Activated T-helper 2 cell treated with anti-CD3 and anti-CD28 coated beads, Interferon-gamma antibody, Interleukin-2, Interleukin-4, amounts not matched to agents 10 μg/mL and 5 μg/mL and 100 μg/mL, durations not matched to agents 14 hours and 24 hours and 36 hours (primary cell): Measurements from ENCODE around the gene FAM114A2. TPM values are rescaled to one million over a fixed set of nuclear protein-coding genes. Genes with fewer than 3 reads are reported as not detected.
"Not testable (repeated sequence)": the region's sequence is repeated elsewhere in the genome, so short reads cannot be mapped to it uniquely, and the experiment has no call there.

Source experiments
- DNase-seq: peaks from one replicate; pipeline ENCODE4 v3.0.0; 2021; ENCODE audit warnings: low spot score
- H3K27ac Mint-ChIP-seq: one replicate; pipeline ENCODE4 v1.8.0; 2021; ENCODE audit warnings: mixed read lengths
- H3K27me3 Mint-ChIP-seq: one replicate; pipeline ENCODE4 v1.8.0; 2021; ENCODE audit warnings: low read depth, mixed read lengths
- H3K36me3 Mint-ChIP-seq: one replicate; pipeline ENCODE4 v1.8.0; 2021; ENCODE audit warnings: low read depth, mixed read lengths
- H3K4me1 Mint-ChIP-seq: one replicate; pipeline ENCODE4 v1.8.0; 2021; ENCODE audit warnings: low read depth, mixed read lengths
- H3K4me3 Mint-ChIP-seq: one replicate; pipeline ENCODE4 v1.8.0; 2021; ENCODE audit warnings: low read depth, mild to moderate bottlenecking, moderate library complexity, mixed read lengths
- H3K9me3 Mint-ChIP-seq: one replicate; pipeline ENCODE4 v1.8.0; 2021; ENCODE audit warnings: mixed read lengths
- intact Hi-C: fragments of 100-400 bp; cut with micrococcal nuclease; formaldehyde crosslinking; loops from one replicate; pipeline ENCODE4 v1.15.1; 2023
- total RNA-seq: library from RNA; stranded (reverse); gene quantifications from 2 replicates; pipeline ENCODE4 v1.2.3, GENCODE V29; 2022

Gene FAM114A2
- total RNA-seq, 1 donor from 2014 or later: 31.2 TPM

DNA sequence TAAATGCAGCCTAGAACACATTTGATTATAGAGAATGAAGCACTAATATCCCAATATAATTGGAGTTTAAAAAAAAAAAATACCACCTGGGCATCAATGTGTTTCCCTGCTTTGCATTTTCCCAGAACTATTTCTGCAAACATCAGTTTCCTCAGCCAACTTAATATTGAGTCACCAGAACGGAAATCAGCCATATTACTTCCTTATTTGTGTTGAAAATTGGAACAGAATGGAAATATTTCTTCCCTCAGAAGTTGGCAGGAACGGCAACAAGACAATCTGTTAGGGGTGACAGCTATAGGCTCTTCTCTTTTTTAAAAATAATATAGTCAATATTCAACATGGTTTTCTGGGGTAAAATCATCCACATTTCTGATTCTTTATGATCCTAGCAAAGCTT lies 4.1 kb upstream of the FAM114A2 start:
- Mint-ChIP-seq H3K9me3 (no peaks in the 10 kb centered on the region), H3K27ac (no peak overlapping the region), H3K4me3 (no peak overlapping the region), H3K36me3 (peaks cover 23% of the 10 kb centered on the region), H3K4me1 (peaks cover 51% of the 10 kb centered on the region), H3K27me3 (no peaks in the 10 kb centered on the region)
- no peak for DNase-seq
- intact Hi-C loops: no loop called here

DNA sequence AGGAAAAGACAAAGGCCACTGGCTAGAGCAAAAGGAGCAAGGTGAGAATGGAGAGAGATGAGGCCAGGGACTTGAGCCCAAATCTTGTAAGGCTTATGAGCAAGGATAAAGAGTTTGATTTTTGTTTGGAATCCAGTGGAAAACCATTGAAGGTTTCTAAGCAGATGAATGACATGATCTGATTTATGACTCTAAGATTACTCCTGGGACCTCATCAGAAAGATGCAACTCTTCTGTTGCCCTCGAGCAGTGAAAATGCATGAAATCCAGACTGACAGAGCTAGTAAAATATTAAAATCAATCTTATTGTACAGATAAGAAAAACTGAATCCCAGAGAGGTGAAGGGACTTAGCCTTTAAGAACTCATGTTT lies 734 bp upstream of the FAM114A2 start:
- no peaks in the 10 kb centered on the region for H3K9me3 Mint-ChIP-seq
- DNase-seq: no peak
- H3K36me3 Mint-ChIP-seq: peaks cover 14% of the 10 kb centered on the region
- intact Hi-C loops: loop anchor here (2.0 to 10.0 kb wide), 2 partner anchors 33 to 815 kb away; partner anchors contain the start of genes CNOT8 and FAXDC2
- H3K4me3 Mint-ChIP-seq: peak overlapping the region; percentile 98
- peak overlapping the region; percentile 94 for H3K27ac Mint-ChIP-seq
- H3K4me1 Mint-ChIP-seq: peaks cover 40% of the 10 kb centered on the region
- no peaks in the 10 kb centered on the region for H3K27me3 Mint-ChIP-seq

DNA sequence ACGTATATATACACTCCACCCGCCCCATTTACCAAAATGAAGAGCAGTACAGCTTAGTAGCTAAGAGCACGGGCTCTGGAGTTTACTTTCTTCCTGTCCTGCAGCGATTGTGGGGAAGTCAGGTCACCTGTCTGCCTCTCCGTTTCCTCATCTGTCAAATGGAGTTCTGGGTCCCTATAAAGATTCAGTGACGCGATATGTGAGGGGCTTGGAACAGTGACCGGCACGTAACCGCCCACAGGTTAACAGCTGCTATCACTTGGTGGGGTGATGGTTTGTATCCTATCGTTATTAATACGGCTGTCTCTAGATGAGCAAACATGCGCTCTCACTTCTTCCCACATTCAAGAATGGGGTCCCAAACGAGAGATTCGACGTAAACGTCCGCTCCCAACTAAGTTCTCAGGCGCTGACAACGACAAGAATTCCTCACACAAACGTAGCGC lies 426 bp downstream of the FAM114A2 start:
- no peaks in the 10 kb centered on the region for H3K9me3 Mint-ChIP-seq
- peaks cover 14% of the 10 kb centered on the region for H3K36me3 Mint-ChIP-seq
- peak overlapping the region; percentile 98 for H3K4me3 Mint-ChIP-seq
- peaks cover 34% of the 10 kb centered on the region for H3K4me1 Mint-ChIP-seq
- peak overlapping the region; percentile 94 for H3K27ac Mint-ChIP-seq
- intact Hi-C loops: loop anchor here (1.0 to 10.0 kb wide), 3 partner anchors 35 to 817 kb away; partner anchors contain the start of genes CNOT8, FAXDC2 and SAP30L
- no peaks in the 10 kb centered on the region for H3K27me3 Mint-ChIP-seq
- DNase-seq: peak; percentile 26

DNA sequence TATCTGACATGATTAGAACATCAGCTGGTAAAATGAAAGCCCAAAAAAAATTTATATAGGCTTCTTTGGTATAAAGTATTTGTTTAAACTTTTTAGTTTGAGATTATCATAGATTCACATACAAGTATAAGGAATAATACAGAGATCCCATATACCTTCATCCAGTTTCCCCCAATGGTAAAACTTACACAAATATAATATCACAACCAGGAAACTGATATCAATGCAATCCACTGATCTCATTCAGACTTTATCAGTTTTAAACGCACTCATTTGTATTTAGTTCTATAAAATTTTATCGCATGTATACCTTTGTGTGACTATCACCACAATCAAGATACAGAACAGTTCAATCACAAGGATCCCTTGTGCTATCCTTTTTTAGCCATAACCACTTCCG lies 3.8 kb downstream of the FAM114A2 start:
- H3K4me1 Mint-ChIP-seq: peaks cover 21% of the 10 kb centered on the region
- H3K27ac Mint-ChIP-seq: no peak overlapping the region
- H3K27me3 Mint-ChIP-seq: no peaks in the 10 kb centered on the region
- peaks cover 12% of the 10 kb centered on the region for H3K36me3 Mint-ChIP-seq
- intact Hi-C loops: loop anchor here (10.0 kb wide), 1 partner anchor 820 kb away; the partner anchor contains the start of genes CNOT8 and FAXDC2
- DNase-seq: no peak
- H3K9me3 Mint-ChIP-seq: no peaks in the 10 kb centered on the region
- H3K4me3 Mint-ChIP-seq: no peak overlapping the region

DNA sequence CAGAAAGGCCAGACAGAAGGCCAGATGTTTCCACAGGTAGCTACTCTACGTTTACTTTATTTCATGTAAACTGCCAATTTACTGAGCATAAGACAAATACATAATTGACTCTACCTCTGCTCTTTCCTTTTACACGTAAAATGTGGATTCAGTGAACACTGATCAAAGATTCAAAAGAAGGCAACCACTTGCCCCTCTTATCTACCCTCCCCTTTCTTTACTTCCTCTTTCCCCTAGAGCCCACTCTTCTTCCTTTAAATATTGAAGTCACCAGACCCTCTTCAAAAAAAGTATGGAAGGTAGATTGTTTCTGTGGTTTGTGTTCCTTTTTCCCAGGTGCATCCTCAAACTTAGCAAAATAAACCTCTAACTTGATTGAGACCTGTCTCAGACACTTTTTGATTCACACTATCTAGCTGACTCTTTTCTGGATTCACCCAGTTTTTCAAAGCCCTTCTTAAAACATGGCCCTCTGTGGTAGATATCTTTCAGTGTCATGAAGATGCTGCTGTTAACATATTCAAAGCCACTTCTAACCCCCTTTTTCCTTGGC lies 6.7 kb downstream of the FAM114A2 start:
- intact Hi-C loops: loop anchor here (10.0 kb wide), 1 partner anchor 823 kb away; the partner anchor contains the start of genes CNOT8 and FAXDC2
- no peaks in the 10 kb centered on the region for H3K9me3 Mint-ChIP-seq
- peaks cover 6% of the 10 kb centered on the region for H3K4me1 Mint-ChIP-seq
- H3K27ac Mint-ChIP-seq: no peak overlapping the region
- DNase-seq: no peak
- H3K36me3 Mint-ChIP-seq: peaks cover 15% of the 10 kb centered on the region
- H3K27me3 Mint-ChIP-seq: no peaks in the 10 kb centered on the region
- H3K4me3 Mint-ChIP-seq: no peak overlapping the region

DNA sequence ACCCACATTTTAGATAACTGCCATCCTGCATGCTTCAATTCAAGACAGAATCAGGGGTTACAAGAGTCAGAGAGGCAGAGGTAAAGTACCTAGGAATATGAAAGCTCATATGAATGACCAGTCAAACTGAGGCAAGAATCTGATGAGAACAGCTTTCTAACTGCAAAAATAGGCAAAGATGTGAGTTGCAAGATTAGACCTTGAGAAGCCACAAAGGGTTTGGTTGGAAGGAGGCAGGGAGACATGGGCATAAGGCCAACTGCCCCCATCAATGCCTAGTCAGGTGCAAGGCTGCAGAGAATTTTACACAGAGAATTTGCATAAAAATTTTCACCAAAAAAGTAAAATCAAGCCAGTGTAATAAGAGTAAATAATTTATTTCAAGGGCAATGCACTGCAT lies 12.8 kb downstream of the FAM114A2 start:
- peak overlapping the region; percentile 22 for H3K27ac Mint-ChIP-seq
- no peaks in the 10 kb centered on the region for H3K4me1 Mint-ChIP-seq
- peaks cover 4% of the 10 kb centered on the region for H3K9me3 Mint-ChIP-seq
- DNase-seq: no peak
- H3K4me3 Mint-ChIP-seq: no peak overlapping the region
- H3K27me3 Mint-ChIP-seq: no peaks in the 10 kb centered on the region
- intact Hi-C loops: no loop called here
- peaks cover 40% of the 10 kb centered on the region for H3K36me3 Mint-ChIP-seq

DNA sequence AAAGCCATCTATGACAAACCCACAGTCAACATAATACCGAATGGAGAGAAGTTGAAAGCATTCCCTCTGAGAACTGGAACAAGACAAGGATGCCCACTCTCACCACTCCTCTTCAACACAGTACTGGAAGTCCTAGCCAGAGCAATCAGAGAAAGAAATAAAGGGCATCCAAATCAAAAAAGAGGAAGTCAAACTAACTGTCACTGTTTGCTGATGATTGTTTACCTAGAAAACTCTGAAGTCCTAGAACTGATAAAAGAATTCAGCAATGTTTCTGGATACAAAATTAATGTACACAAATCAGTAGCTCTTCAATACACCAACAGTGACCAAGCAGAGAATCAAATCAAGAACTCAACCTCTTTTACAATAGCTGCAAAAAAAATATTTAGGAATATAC lies 19.8 kb downstream of the FAM114A2 start:
- H3K27ac Mint-ChIP-seq, intact Hi-C loops: not testable (repeated sequence)

DNA sequence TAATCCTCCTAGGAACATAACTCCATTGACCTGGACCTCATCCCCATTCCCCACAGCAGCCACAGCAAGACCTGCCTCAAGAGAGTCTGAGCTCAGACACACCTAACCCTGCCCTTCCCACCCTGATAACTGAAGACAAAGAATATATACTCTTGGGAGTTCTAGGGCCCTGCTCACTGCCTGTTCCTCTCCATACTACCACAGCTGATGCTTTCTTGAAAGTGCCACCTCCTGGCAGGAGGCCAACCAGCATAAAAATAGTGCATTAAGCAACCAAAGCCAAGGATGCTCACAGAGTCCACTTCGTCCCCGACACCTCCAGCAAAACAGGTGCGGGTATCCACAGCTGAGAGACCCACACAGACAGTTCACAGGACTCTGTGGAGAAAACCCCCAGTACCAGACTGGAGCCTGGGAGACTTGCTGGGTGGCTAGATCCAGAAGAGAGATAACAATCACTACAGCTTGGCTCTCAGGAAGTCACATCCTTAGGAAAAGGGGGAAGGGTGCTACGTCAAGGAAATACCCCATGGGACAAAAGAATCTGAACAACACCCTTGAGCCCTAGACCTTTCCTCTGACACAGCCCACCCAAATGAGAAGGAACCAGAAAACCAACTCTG lies 23.5 kb downstream of the FAM114A2 start:
- peaks cover 2% of the 10 kb centered on the region for H3K4me1 Mint-ChIP-seq
- no peak overlapping the region for H3K27ac Mint-ChIP-seq
- intact Hi-C loops: no loop called here

More for the DNA sequence above, 19.8 kb downstream of the FAM114A2 start:
- H3K4me1 Mint-ChIP-seq, DNase-seq, H3K4me3 Mint-ChIP-seq, H3K9me3 Mint-ChIP-seq, H3K27me3 Mint-ChIP-seq: not testable (repeated sequence)
- peaks cover 58% of the 10 kb centered on the region for H3K36me3 Mint-ChIP-seq

DNA sequence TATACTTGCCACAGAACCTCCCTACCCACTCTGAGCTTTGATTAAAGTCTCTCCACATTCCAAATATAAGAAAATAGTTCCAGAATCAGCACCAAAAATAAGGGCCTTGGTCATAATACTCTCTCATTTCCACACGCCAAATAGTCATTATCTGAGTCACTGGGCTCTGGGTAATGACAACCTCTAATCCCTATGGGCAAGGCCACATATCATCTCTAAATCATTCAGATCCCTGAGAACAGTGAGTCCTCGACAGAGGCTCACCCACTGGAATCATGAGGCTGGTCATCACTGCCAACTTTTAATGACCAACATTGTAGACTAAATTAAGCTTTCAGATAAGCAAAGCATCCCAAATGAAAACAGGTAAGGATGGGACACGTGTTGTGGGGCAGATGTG lies 28.1 kb downstream of the FAM114A2 start:
- no peaks in the 10 kb centered on the region for H3K9me3 Mint-ChIP-seq
- H3K36me3 Mint-ChIP-seq: peaks cover 3% of the 10 kb centered on the region
- no peak for DNase-seq
- H3K4me1 Mint-ChIP-seq: no peaks in the 10 kb centered on the region
- H3K27ac Mint-ChIP-seq: no peak overlapping the region
- no peaks in the 10 kb centered on the region for H3K27me3 Mint-ChIP-seq
- intact Hi-C loops: no loop called here
- H3K4me3 Mint-ChIP-seq: no peak overlapping the region

More for the DNA sequence above, 23.5 kb downstream of the FAM114A2 start:
- H3K36me3 Mint-ChIP-seq: peaks cover 29% of the 10 kb centered on the region
- no peak for DNase-seq
- H3K4me3 Mint-ChIP-seq: no peak overlapping the region
- no peaks in the 10 kb centered on the region for H3K9me3 Mint-ChIP-seq
- no peaks in the 10 kb centered on the region for H3K27me3 Mint-ChIP-seq

DNA sequence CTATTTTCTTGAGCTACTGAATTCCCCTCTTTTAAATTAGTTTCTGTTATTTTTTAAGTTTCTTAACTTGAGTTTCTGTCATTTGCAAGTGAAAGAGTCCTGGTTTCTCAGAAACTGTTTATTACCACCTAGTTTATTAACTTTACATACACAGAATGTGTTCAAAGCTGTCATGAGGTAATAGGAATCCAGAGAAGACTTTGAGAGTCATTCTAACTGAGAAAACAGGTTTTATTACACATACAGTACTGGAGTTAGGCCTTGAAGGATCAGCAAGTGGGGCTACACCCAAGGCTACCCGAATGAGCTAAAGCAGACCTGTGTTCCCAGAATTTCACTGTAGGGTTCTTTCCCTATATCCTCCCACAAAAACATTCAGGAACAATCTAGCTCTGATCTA lies 33.1 kb downstream of the FAM114A2 start:
- intact Hi-C loops: no loop called here
- no peaks in the 10 kb centered on the region for H3K9me3 Mint-ChIP-seq
- no peaks in the 10 kb centered on the region for H3K27me3 Mint-ChIP-seq
- DNase-seq: no peak
- peaks cover 6% of the 10 kb centered on the region for H3K36me3 Mint-ChIP-seq
- no peak overlapping the region for H3K27ac Mint-ChIP-seq
- H3K4me3 Mint-ChIP-seq: no peak overlapping the region
- no peaks in the 10 kb centered on the region for H3K4me1 Mint-ChIP-seq

DNA sequence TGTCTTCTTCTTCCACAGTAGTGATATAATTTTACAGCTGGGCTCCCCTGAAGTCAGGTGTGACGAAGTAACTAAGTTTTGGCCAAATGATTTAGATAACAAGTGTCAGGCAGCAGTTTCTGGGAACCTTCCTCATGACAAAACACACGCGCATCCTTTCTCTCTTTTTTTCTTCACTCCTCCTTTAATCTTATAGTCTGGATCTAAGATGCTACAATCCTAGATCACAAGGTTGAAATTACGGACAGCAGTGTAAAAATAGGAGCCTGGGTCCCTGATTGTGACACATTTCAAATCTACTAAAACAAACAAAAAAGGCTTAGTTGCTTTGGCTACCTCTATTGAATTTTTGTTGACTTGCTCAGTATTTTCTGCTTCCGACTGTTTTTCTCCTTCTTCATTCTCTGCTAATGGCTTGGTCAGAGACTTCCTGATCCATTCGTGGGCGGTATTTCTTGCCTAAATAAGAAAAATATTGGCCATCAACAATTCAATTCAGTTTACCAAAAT lies 36.1 kb downstream of the FAM114A2 start:
- Mint-ChIP-seq H3K36me3 (peaks cover 15% of the 10 kb centered on the region), H3K27me3 (no peaks in the 10 kb centered on the region), H3K4me1 (peaks cover 2% of the 10 kb centered on the region), H3K27ac (no peak overlapping the region), H3K9me3 (no peaks in the 10 kb centered on the region), H3K4me3 (no peak overlapping the region)
- intact Hi-C loops: no loop called here
- no peak for DNase-seq

DNA sequence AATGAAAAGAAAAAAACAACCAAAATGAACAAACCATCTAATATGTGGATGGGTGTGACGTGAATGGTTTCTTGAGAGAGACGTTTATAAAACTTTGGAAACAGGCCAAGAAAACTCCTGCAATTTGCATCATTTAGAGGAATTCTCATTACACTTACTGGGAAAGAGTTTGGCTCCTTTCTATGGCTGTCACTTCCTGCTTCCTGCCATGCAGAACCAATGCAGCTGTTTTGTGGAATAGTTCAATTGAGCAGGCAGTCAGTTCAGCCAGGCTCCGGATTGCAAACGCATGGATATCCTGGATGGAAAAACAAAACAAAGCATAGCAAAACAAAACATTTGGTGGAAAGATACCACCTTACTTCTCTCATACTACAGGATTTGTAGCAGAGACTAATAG lies 36.6 kb downstream of the FAM114A2 start:
- H3K27ac Mint-ChIP-seq: no peak overlapping the region
- H3K36me3 Mint-ChIP-seq: peaks cover 19% of the 10 kb centered on the region
- no peak for DNase-seq
- H3K4me3 Mint-ChIP-seq: no peak overlapping the region
- peaks cover 2% of the 10 kb centered on the region for H3K4me1 Mint-ChIP-seq
- H3K27me3 Mint-ChIP-seq: no peaks in the 10 kb centered on the region
- intact Hi-C loops: no loop called here
- H3K9me3 Mint-ChIP-seq: no peaks in the 10 kb centered on the region

DNA sequence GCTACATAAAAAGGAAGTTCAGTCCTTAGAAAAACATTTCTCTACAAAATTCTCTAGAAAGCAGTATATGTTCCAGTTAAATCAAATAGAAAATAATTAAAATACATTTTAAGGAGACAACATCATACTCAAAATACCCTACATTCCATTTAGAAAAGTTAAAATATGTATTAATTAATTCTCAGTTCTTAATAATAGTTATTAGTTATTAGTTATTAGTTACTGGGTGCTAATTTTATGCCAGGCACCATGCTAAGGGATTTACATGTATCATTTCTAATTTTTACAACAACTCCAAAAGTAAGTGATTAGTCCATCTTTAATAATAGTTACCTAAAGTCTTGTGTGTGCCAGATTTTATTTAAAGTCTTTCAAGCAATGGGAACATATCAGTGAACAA lies 38.0 kb downstream of the FAM114A2 start:
- peaks cover 2% of the 10 kb centered on the region for H3K4me1 Mint-ChIP-seq
- H3K4me3 Mint-ChIP-seq: no peak overlapping the region
- no peaks in the 10 kb centered on the region for H3K9me3 Mint-ChIP-seq
- DNase-seq: no peak
- intact Hi-C loops: no loop called here
- H3K27me3 Mint-ChIP-seq: no peaks in the 10 kb centered on the region
- peaks cover 25% of the 10 kb centered on the region for H3K36me3 Mint-ChIP-seq
- H3K27ac Mint-ChIP-seq: no peak overlapping the region
